Astrocyte (in vitro differentiated cells and primary cell): Measurements from ENCODE around the gene HBB. TPM values are rescaled to one million over a fixed set of nuclear protein-coding genes. Genes with fewer than 3 reads are reported as not detected.

Source experiments
- DNase-seq: peaks from one replicate; pipeline ENCODE4 v3.0.0-alpha.2; 2010; ENCODE audit warnings: low read depth
- FAIRE-seq: peaks from 2 replicates; lab custom pipeline; 2011; peaks lifted over from hg19 to GRCh38; lab: Jason Lieb, UNC
- H2AFZ ChIP-seq: 2 replicates; pipeline ENCODE4 v1.6.0; 2012; ENCODE audit warnings: low read depth, low read length, inconsistent platforms
- H3K27ac ChIP-seq: 2 replicates; pipeline ENCODE4 v1.5.1; 2011; ENCODE audit warnings: low read depth, low read length, inconsistent platforms
- H3K27me3 ChIP-seq: 2 replicates; pipeline ENCODE4 v1.6.0; 2011; ENCODE audit warnings: low read length, inconsistent platforms; ENCODE audit not compliant: insufficient read depth
- H3K36me3 ChIP-seq: 2 replicates; pipeline ENCODE4 v1.5.1; 2011; ENCODE audit warnings: low read length, inconsistent platforms; ENCODE audit not compliant: insufficient read depth
- H3K4me1 ChIP-seq: 2 replicates; pipeline ENCODE4 v1.5.1; 2011; ENCODE audit warnings: low read length, inconsistent platforms; ENCODE audit not compliant: insufficient read depth
- H3K4me2 ChIP-seq: 2 replicates; pipeline ENCODE4 v1.6.0; 2012; ENCODE audit warnings: low read length, inconsistent platforms
- H3K4me3 ChIP-seq: 2 replicates; pipeline ENCODE4 v1.5.1; 2011; ENCODE audit warnings: low read depth, mild to moderate bottlenecking, low read length, inconsistent platforms; ENCODE audit not compliant: insufficient read depth
- H3K79me2 ChIP-seq: 2 replicates; pipeline ENCODE4 v1.6.0; 2012; ENCODE audit warnings: mild to moderate bottlenecking, low read length, inconsistent platforms; ENCODE audit not compliant: insufficient read depth
- H3K9ac ChIP-seq: 2 replicates; pipeline ENCODE4 v1.6.0; 2012; ENCODE audit warnings: mild to moderate bottlenecking, low read length, inconsistent platforms
- H3K9me3 ChIP-seq: 2 replicates; pipeline ENCODE4 v1.5.1; 2012; ENCODE audit warnings: low read depth, mild to moderate bottlenecking, low read length, inconsistent platforms; ENCODE audit not compliant: insufficient read depth
- H4K20me1 ChIP-seq: 2 replicates; pipeline ENCODE4 v1.6.0; 2012; ENCODE audit warnings: low read length, inconsistent platforms; ENCODE audit not compliant: insufficient read depth
- H3K27ac Mint-ChIP-seq: one replicate; pipeline ENCODE4 v1.8.0; 2021; ENCODE audit warnings: mild to moderate bottlenecking, mixed read lengths; ENCODE audit not compliant: unreplicated experiment
- H3K27me3 Mint-ChIP-seq: one replicate; pipeline ENCODE4 v1.8.0; 2021; ENCODE audit warnings: low read depth, mixed read lengths; ENCODE audit not compliant: unreplicated experiment
- H3K36me3 Mint-ChIP-seq: one replicate; pipeline ENCODE4 v1.8.0; 2021; ENCODE audit warnings: low read depth, mixed read lengths; ENCODE audit not compliant: unreplicated experiment
- H3K4me1 Mint-ChIP-seq: one replicate; pipeline ENCODE4 v1.8.0; 2021; ENCODE audit warnings: low read depth, mixed read lengths; ENCODE audit not compliant: unreplicated experiment
- H3K4me3 Mint-ChIP-seq: one replicate; pipeline ENCODE4 v1.8.0; 2021; ENCODE audit warnings: mild to moderate bottlenecking, moderate library complexity, mixed read lengths; ENCODE audit not compliant: unreplicated experiment
- H3K9me3 Mint-ChIP-seq: one replicate; pipeline ENCODE4 v1.8.0; 2021; ENCODE audit warnings: mild to moderate bottlenecking, mixed read lengths; ENCODE audit not compliant: unreplicated experiment
- CTCF ChIP-seq: IDR thresholded peaks from 2 replicates; pipeline ENCODE4 v1.5.1; 2011; ENCODE audit warnings: low read depth, mild to moderate bottlenecking, inconsistent platforms, low read length, moderate library complexity; ENCODE audit not compliant: insufficient read depth
- EZH2 ChIP-seq: IDR thresholded peaks from 2 replicates; pipeline ENCODE4 v1.6.1; 2012; ENCODE audit warnings: mild to moderate bottlenecking, low read length, inconsistent platforms; ENCODE audit not compliant: insufficient read depth
- total RNA-seq: library from RNA; stranded (reverse); gene quantifications from 2 replicates; pipeline ENCODE4 v1.2.1, GENCODE V29; 2021

The HBB gene
- total RNA-seq, 1 donor from 2014 or later, result not detected

DNA sequence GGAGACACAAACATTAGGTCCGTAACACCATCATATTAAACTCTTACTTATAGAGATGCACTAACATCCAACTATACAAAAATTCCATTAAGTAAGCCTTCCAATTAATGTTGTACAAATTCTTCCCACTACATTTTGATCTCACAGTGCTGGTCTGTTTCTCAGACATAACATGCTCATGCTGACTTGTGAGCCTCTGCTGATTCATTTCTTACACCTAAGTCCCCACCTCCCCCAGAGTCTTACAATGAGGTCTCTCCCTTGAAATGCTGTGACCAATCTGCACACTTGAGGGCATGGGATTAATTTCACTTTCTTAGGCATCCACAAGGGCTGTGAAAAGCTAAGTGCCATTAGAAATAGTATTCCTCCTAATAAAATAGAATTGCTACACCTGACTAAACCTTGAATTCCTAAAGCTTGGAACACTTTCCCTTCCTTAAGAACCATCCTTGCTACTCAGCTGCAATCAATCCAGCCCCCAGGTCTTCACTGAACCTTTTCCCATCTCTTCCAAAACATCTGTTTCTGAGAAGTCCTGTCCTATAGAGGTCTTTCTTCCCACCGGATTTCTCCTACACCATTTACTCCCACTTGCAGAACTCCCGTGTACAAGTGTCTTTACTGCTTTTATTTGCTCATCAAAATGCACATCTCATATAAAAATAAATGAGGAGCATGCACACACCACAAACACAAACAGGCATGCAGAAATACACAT lies 20.8 kb upstream of the HBB start:
- Mint-ChIP-seq H3K27ac (no peak overlapping the region), H3K27me3 (peaks cover under 1% of the 10 kb centered on the region), H3K4me3 (no peak overlapping the region), H3K36me3 (no peaks in the 10 kb centered on the region), H3K4me1 (peaks cover 9% of the 10 kb centered on the region), H3K9me3 (peaks cover 3% of the 10 kb centered on the region)
- H3K27me3 ChIP-seq, result no peaks in the 10 kb centered on the region
- TF ChIP-seq EZH2, result no peak
- H3K4me2 ChIP-seq, result no peak overlapping the region
- no peaks in the 10 kb centered on the region for H3K36me3 ChIP-seq
- H4K20me1 ChIP-seq, result no peaks in the 10 kb centered on the region
- no peak overlapping the region for H3K9ac ChIP-seq
- FAIRE-seq (no peak), DNase-seq (no peak)
- no peaks in the 10 kb centered on the region for H3K79me2 ChIP-seq
- H2AFZ ChIP-seq, result no peak overlapping the region
- no peaks in the 10 kb centered on the region for H3K9me3 ChIP-seq
- no peaks in the 10 kb centered on the region for H3K4me1 ChIP-seq
- no peak overlapping the region for H3K4me3 ChIP-seq
- H3K27ac ChIP-seq, result no peak overlapping the region

- no peak for FAIRE-seq
Measured at GRCh38 chr11:5246772-5247471, 20.1 kb upstream of the HBB start.

GRCh38 chr11:5245155-5245554 lies 18.3 kb upstream of the HBB start:
- Mint-ChIP-seq H3K4me1 (peaks cover 9% of the 10 kb centered on the region), H3K9me3 (peaks cover 2% of the 10 kb centered on the region), H3K27ac (no peak overlapping the region), H3K36me3 (no peaks in the 10 kb centered on the region), H3K4me3 (no peak overlapping the region), H3K27me3 (no peaks in the 10 kb centered on the region)
- Histone ChIP-seq H3K4me3 (no peak overlapping the region), H3K9ac (no peak overlapping the region), H3K27me3 (no peaks in the 10 kb centered on the region), H4K20me1 (no peaks in the 10 kb centered on the region), H3K9me3 (no peaks in the 10 kb centered on the region), H3K27ac (no peak overlapping the region), H3K4me2 (no peak overlapping the region), H3K79me2 (no peaks in the 10 kb centered on the region), H2AFZ (no peak overlapping the region), H3K36me3 (no peaks in the 10 kb centered on the region), H3K4me1 (no peaks in the 10 kb centered on the region)
- FAIRE-seq, result no peak
- DNase-seq, result no peak
- TF ChIP-seq CTCF, result no peak
- no peak for TF ChIP-seq EZH2

More at GRCh38 chr11:5246772-5247471, 20.1 kb upstream of the HBB start:
- no peak for DNase-seq
- Mint-ChIP-seq H3K27me3 (no peaks in the 10 kb centered on the region), H3K27ac (no peak overlapping the region), H3K4me3 (no peak overlapping the region), H3K9me3 (peaks cover 3% of the 10 kb centered on the region), H3K36me3 (no peaks in the 10 kb centered on the region), H3K4me1 (peaks cover 9% of the 10 kb centered on the region)
- H3K27me3 ChIP-seq, result no peaks in the 10 kb centered on the region
- H3K27ac ChIP-seq, result no peak overlapping the region
- no peaks in the 10 kb centered on the region for H3K9me3 ChIP-seq
- no peaks in the 10 kb centered on the region for H3K79me2 ChIP-seq
- H3K4me1 ChIP-seq, result no peaks in the 10 kb centered on the region
- no peak overlapping the region for H3K4me3 ChIP-seq
- no peaks in the 10 kb centered on the region for H3K36me3 ChIP-seq
- no peak overlapping the region for H2AFZ ChIP-seq
- no peak for TF ChIP-seq EZH2
- no peak for TF ChIP-seq CTCF
- H3K4me2 ChIP-seq, result no peak overlapping the region
- no peak overlapping the region for H3K9ac ChIP-seq
- no peaks in the 10 kb centered on the region for H4K20me1 ChIP-seq
